ENCODE data around the gene PALM3. TPM values are rescaled to one million over a fixed set of nuclear protein-coding genes. Genes with fewer than 3 reads are reported as not detected.
"Not testable (repeated sequence)": the region's sequence is repeated elsewhere in the genome, so short reads cannot be mapped to it uniquely, and the experiment has no call there.

PALM3 gene
- total RNA-seq, 1 donor from 2014 or later = not detected

DNA sequence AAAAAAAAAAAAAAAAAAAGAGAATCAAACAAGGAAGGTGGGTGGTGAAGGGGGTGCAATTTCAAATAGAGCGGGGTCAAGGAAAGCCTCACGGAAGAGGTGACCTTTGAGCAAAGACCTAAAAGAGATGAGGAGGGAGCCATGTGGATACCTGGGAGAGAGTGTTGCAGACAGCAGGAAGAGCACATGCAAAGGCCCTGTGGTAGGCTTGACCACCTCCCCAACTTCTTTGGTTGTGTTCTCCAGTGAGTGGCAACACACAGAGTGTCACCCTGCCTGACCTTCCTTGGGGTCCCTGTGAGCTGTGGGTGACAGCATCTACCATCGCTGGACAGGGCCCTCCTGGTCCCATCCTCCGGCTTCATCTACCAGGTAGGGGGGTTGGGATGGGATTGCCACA, 11.4 kb downstream of the PALM3 start:
- TF ChIP-seq, protein P1, sequence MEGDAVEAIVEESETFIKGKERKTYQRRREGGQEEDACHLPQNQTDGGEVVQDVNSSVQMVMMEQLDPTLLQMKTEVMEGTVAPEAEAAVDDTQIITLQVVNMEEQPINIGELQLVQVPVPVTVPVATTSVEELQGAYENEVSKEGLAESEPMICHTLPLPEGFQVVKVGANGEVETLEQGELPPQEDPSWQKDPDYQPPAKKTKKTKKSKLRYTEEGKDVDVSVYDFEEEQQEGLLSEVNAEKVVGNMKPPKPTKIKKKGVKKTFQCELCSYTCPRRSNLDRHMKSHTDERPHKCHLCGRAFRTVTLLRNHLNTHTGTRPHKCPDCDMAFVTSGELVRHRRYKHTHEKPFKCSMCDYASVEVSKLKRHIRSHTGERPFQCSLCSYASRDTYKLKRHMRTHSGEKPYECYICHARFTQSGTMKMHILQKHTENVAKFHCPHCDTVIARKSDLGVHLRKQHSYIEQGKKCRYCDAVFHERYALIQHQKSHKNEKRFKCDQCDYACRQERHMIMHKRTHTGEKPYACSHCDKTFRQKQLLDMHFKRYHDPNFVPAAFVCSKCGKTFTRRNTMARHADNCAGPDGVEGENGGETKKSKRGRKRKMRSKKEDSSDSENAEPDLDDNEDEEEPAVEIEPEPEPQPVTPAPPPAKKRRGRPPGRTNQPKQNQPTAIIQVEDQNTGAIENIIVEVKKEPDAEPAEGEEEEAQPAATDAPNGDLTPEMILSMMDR (IDR thresholded peaks at IDR 0.05; ENCODE audit: insufficient read depth, low read length, severe bottlenecking) = no peak
- Histone ChIP-seq H3K27me3 (ENCODE audit: control insufficient read depth, insufficient read depth, low read length) (no peaks in the 10 kb centered on the region), H3K4me3 (ENCODE audit: low read depth, low read length) (no peak overlapping the region), H3K36me3 (ENCODE audit: control insufficient read depth, insufficient read depth, low read length) (no peaks in the 10 kb centered on the region)
- no peak for DNase-seq (ENCODE audit: low read depth)
- no peak for FAIRE-seq

DNA sequence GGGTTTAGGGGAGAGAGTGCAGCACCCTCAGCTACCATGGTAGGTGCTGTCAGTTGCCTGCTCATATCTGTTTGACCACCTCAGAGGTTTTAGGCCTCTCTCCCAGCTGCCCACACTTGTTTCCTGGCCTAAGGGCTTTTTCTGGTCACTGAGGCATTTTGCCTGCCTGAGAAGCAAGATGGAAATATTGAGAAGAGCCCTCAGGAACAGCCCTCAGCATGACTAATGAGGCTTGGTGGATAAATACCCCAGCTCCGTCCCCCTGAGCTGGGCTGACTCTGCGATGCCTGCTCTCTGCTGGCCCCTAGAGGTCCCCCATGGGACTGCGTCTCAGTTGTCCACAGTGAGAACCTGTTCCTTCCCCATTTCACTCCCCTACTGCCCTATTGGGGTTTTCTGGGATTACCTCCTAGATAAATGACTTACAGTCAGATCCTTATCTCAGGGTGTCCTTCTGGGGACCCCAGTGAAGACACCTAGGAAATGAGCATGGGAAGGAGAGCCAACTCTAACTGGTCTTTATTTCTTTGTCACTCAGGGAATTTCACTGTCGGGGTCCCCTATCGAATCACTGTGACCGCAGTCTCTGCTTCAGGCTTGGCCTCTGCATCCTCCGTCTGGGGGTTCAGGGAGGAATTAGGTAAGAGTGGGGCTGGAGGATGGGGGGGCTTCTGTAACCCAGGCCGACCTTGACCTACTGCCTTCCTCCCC, 13.3 kb downstream of the PALM3 start:
- peak; percentile 21 for DNase-seq (ENCODE audit: low read depth)
- Histone ChIP-seq H3K27me3 (ENCODE audit: control insufficient read depth, insufficient read depth, low read length) (no peaks in the 10 kb centered on the region), H3K4me3 (ENCODE audit: low read depth, low read length) (no peak overlapping the region), H3K36me3 (ENCODE audit: control insufficient read depth, insufficient read depth, low read length) (no peaks in the 10 kb centered on the region)
- no peak for FAIRE-seq
- TF ChIP-seq, protein P1 (IDR thresholded peaks at IDR 0.05; ENCODE audit: insufficient read depth, low read length, severe bottlenecking) = peak; percentile 87

DNA sequence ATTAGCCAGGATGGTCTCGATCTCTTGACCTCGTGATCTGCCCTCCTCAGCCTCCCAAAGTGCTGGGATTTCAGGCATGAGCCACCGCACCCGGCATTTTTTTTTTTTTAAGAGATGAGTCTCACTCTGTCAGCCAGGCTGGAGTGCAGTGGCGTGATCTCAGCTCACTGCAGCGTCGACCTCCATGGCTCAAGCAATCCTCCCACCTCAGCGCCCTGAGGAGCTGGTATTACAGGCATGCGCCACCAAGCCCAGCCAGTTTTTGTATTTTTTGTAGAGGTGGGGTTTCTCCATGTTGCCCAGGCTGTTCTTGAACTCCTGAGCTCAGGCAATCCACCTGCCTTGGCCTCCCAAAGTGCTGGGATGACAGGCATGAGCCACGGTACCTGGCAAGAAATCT, 14.0 kb downstream of the PALM3 start:
- not testable (repeated sequence) for FAIRE-seq; H3K27me3 ChIP-seq (ENCODE audit: control insufficient read depth, insufficient read depth, low read length); DNase-seq (ENCODE audit: low read depth); H3K4me3 ChIP-seq (ENCODE audit: low read depth, low read length); H3K36me3 ChIP-seq (ENCODE audit: control insufficient read depth, insufficient read depth, low read length)

GRCh38 chr19:14042659-14043608, 18.9 kb downstream of the PALM3 start:
- not testable (repeated sequence) for H3K36me3 ChIP-seq (ENCODE audit: control insufficient read depth, insufficient read depth, low read length); H3K27me3 ChIP-seq (ENCODE audit: control insufficient read depth, insufficient read depth, low read length); H3K4me3 ChIP-seq (ENCODE audit: low read depth, low read length); FAIRE-seq
- peak; percentile 71 for DNase-seq (ENCODE audit: low read depth)
- TF ChIP-seq, protein P1 (IDR thresholded peaks at IDR 0.05; ENCODE audit: insufficient read depth, low read length, severe bottlenecking) = peak; percentile 64

DNA sequence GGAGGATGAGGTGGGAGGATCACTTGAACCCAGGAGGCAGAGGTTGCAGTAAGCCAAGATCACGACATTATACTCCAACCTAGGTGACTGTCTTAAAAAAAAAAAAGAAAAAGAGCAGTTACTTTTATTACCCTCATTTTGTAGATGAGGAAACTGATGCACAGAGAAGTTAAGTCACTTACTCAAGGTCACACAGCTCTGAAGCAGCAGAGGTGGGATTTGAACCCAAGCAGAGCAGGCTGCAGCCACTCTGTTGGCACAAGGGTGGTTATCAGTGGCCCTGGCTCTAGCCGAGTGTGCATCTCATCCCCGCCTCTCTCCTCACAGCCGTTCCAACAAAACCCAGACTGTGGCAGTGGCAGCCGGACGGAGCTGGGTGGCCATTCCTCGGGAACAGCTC, 22.7 kb downstream of the PALM3 start:
- Histone ChIP-seq H3K4me3 (ENCODE audit: low read depth, low read length) (no peak overlapping the region), H3K27me3 (ENCODE audit: control insufficient read depth, insufficient read depth, low read length) (no peaks in the 10 kb centered on the region), H3K36me3 (ENCODE audit: control insufficient read depth, insufficient read depth, low read length) (no peaks in the 10 kb centered on the region)
- TF ChIP-seq, protein P1 (IDR thresholded peaks at IDR 0.05; ENCODE audit: insufficient read depth, low read length, severe bottlenecking) = no peak
- no peak for FAIRE-seq
- no peak for DNase-seq (ENCODE audit: low read depth)

- Histone ChIP-seq H3K27me3 (ENCODE audit: control insufficient read depth, insufficient read depth, low read length) (no peaks in the 10 kb centered on the region), H3K4me3 (ENCODE audit: low read depth, low read length) (no peak overlapping the region), H3K36me3 (ENCODE audit: control insufficient read depth, insufficient read depth, low read length) (no peaks in the 10 kb centered on the region)
- TF ChIP-seq, protein P1 (IDR thresholded peaks at IDR 0.05; ENCODE audit: insufficient read depth, low read length, severe bottlenecking) = no peak
- FAIRE-seq (no peak), DNase-seq (ENCODE audit: low read depth) (no peak)
Measured at GRCh38 chr19:14035706-14036105, 26.2 kb downstream of the PALM3 start.

GRCh38 chr19:14035159-14035558, 26.7 kb downstream of the PALM3 start:
- not testable (repeated sequence) for FAIRE-seq; H3K36me3 ChIP-seq (ENCODE audit: control insufficient read depth, insufficient read depth, low read length); H3K4me3 ChIP-seq (ENCODE audit: low read depth, low read length); DNase-seq (ENCODE audit: low read depth); H3K27me3 ChIP-seq (ENCODE audit: control insufficient read depth, insufficient read depth, low read length)

Data from bronchial epithelial cell (primary cell).